Stomach smooth muscle (tissue), 2 donors: Measurements from ENCODE around the gene CD248.

Experiments
- H3K27ac ChIP-seq: one replicate; pipeline ENCODE4 v1.7.0; 2013; ENCODE audit warnings: mild to moderate bottlenecking, low read length, inconsistent platforms
- H3K27me3 ChIP-seq, 2 donors: one replicate each; pipeline ENCODE4 v1.7.0; 2013; ENCODE audit warnings: low read length in 2 of 2; ENCODE audit not compliant: insufficient read depth in 2 of 2, control insufficient read depth in 1 of 2
- H3K36me3 ChIP-seq, 2 donors: one replicate each; pipeline ENCODE4 v1.7.0; 2013; ENCODE audit warnings: low read length in 2 of 2; ENCODE audit not compliant: control insufficient read depth in 2 of 2, insufficient read depth in 2 of 2
- H3K4me1 ChIP-seq: one replicate; pipeline ENCODE4 v1.7.0; 2013; ENCODE audit warnings: low read length; ENCODE audit not compliant: control insufficient read depth, insufficient read depth
- H3K4me3 ChIP-seq, 2 donors: one replicate each; pipeline ENCODE4 v1.7.0; 2013; ENCODE audit warnings: low read length in 2 of 2
- H3K9ac ChIP-seq, 2 donors: one replicate each; pipeline ENCODE4 v1.7.0; 2013; ENCODE audit warnings: low read length in 2 of 2, mild to moderate bottlenecking in 1 of 2
- H3K9me3 ChIP-seq, 2 donors: one replicate each; pipeline ENCODE4 v1.7.0; 2013; ENCODE audit warnings: low read length in 2 of 2; ENCODE audit not compliant: control insufficient read depth in 2 of 2
- donor health status: healthy.
- donor health status: Pancreatic carcinoma.

The CD248 gene

GRCh38 chr11:66333220-66333877 lies 16.5 kb upstream of the CD248 start:
- H3K27ac ChIP-seq = no peak overlapping the region
- no peaks in the 10 kb centered on the region for H3K9me3 ChIP-seq
- no peak overlapping the region for H3K9ac ChIP-seq
- no peaks in the 10 kb centered on the region for H3K27me3 ChIP-seq
- H3K4me3 ChIP-seq = no peak overlapping the region
- H3K36me3 ChIP-seq = peaks cover 4 to 6% of the 10 kb centered on the region in 2 donors
- H3K4me1 ChIP-seq = peaks cover 27% of the 10 kb centered on the region

- Histone ChIP-seq H3K36me3 (peaks cover 4 to 5% of the 10 kb centered on the region in 2 donors), H3K4me3 (no peak overlapping the region), H3K9ac (no peak overlapping the region), H3K4me1 (peaks cover 34% of the 10 kb centered on the region), H3K27ac (no peak overlapping the region), H3K27me3 (no peaks in the 10 kb centered on the region), H3K9me3 (no peaks in the 10 kb centered on the region)
These were observed 15.8 kb upstream of the CD248 start for GRCh38 chr11:66332371-66333219.

GRCh38 chr11:66331542-66332370 lies 14.9 kb upstream of the CD248 start:
- peaks cover 38% of the 10 kb centered on the region for H3K4me1 ChIP-seq
- no peak overlapping the region for H3K4me3 ChIP-seq
- no peak overlapping the region for H3K27ac ChIP-seq
- H3K9me3 ChIP-seq = no peaks in the 10 kb centered on the region
- H3K27me3 ChIP-seq = no peaks in the 10 kb centered on the region
- no peak overlapping the region for H3K9ac ChIP-seq
- peaks cover 0 to 4% of the 10 kb centered on the region in 2 donors for H3K36me3 ChIP-seq

GRCh38 chr11:66330931-66331330 lies 14.1 kb upstream of the CD248 start:
- Histone ChIP-seq H3K4me1 (peaks cover 39% of the 10 kb centered on the region), H3K27me3 (no peaks in the 10 kb centered on the region), H3K27ac (no peak overlapping the region), H3K36me3 (peaks cover 0 to 4% of the 10 kb centered on the region in 2 donors), H3K4me3 (no peak overlapping the region), H3K9ac (no peak overlapping the region), H3K9me3 (no peaks in the 10 kb centered on the region)

GRCh38 chr11:66329165-66329673 lies 12.4 kb upstream of the CD248 start:
- Histone ChIP-seq H3K27ac (no peak overlapping the region), H3K4me3 (no peak overlapping the region), H3K9me3 (no peaks in the 10 kb centered on the region), H3K4me1 (peaks cover 33% of the 10 kb centered on the region), H3K27me3 (no peaks in the 10 kb centered on the region), H3K9ac (no peak overlapping the region), H3K36me3 (peaks cover 0 to 4% of the 10 kb centered on the region in 2 donors)

- H3K27ac ChIP-seq = no peak overlapping the region
- peaks cover 33% of the 10 kb centered on the region for H3K4me1 ChIP-seq
- H3K9me3 ChIP-seq = no peaks in the 10 kb centered on the region
- peak overlapping the region in 1 of 2 donors; percentile 17 for H3K9ac ChIP-seq
- peaks cover 0 to 4% of the 10 kb centered on the region in 2 donors for H3K36me3 ChIP-seq
- no peaks in the 10 kb centered on the region for H3K27me3 ChIP-seq
- peak overlapping the region in 1 of 2 donors; percentile 61 for H3K4me3 ChIP-seq
These were observed 11.7 kb upstream of the CD248 start for GRCh38 chr11:66328302-66329144.

GRCh38 chr11:66328031-66328301 lies 11.1 kb upstream of the CD248 start:
- Histone ChIP-seq H3K9ac (no peak overlapping the region), H3K4me1 (peaks cover 33% of the 10 kb centered on the region), H3K27me3 (no peaks in the 10 kb centered on the region), H3K9me3 (no peaks in the 10 kb centered on the region), H3K36me3 (peaks cover 0 to 1% of the 10 kb centered on the region in 2 donors), H3K4me3 (peak overlapping the region in 1 of 2 donors; percentile 61), H3K27ac (no peak overlapping the region)

GRCh38 chr11:66327171-66328030 lies 10.6 kb upstream of the CD248 start:
- no peaks in the 10 kb centered on the region for H3K9me3 ChIP-seq
- peak overlapping the region in 1 of 2 donors; percentile 3 for H3K4me3 ChIP-seq
- peaks cover 33% of the 10 kb centered on the region for H3K4me1 ChIP-seq
- H3K27me3 ChIP-seq = no peaks in the 10 kb centered on the region
- no peaks in the 10 kb centered on the region for H3K36me3 ChIP-seq
- no peak overlapping the region for H3K9ac ChIP-seq
- peak overlapping the region; percentile 18 for H3K27ac ChIP-seq

GRCh38 chr11:66326261-66327111 lies 9.6 kb upstream of the CD248 start:
- Histone ChIP-seq H3K4me3 (peak overlapping the region in 1 of 2 donors; percentile 3), H3K4me1 (peaks cover 33% of the 10 kb centered on the region), H3K27ac (no peak overlapping the region), H3K9me3 (no peaks in the 10 kb centered on the region), H3K27me3 (no peaks in the 10 kb centered on the region), H3K36me3 (no peaks in the 10 kb centered on the region), H3K9ac (peak overlapping the region in 1 of 2 donors; percentile 13)
